HepG2 (cell line): ENCODE measurements around the gene PCNX1. TPM values are rescaled to one million over a fixed set of nuclear protein-coding genes. Genes with fewer than 3 reads are reported as not detected.

Experiments used
- ATAC-seq: fragments of 200-7000 bp; cut with Tn5 transposase; 3 replicates; pipeline ENCODE4 v1.9.1; 2020; ENCODE audit warnings: mild to moderate bottlenecking, moderate library complexity
- BruUV-seq: library from RNA; stranded (reverse); fragments of 400-500 nt; replicated peaks from 2 replicates; lab custom pipeline; 2021; lab: Mats Ljungman, UMichigan
- CTCF ChIA-PET: fragments of 300-600 bp; formaldehyde crosslinking; extraction: SDS; loops from one replicate; lab custom pipeline; 2021; ENCODE audit warnings: low total read pairs, inconsistent platforms, low intra/inter-chr PET ratio; lab: Yijun Ruan, JAX
- POLR2A ChIA-PET: fragments of 350-600 bp; sonication (Branson Sonifier 250); formaldehyde crosslinking; loops from one replicate; lab custom pipeline; 2020; ENCODE audit warnings: antibody characterized with exemption, inconsistent platforms; lab: Yijun Ruan, JAX
- DNase-seq: peaks from one replicate; pipeline ENCODE4 v3.0.0-alpha.2; 2015; ENCODE audit warnings: low spot score
- FAIRE-seq: peaks from 3 replicates; lab custom pipeline; 2011; peaks lifted over from hg19 to GRCh38; lab: Jason Lieb, UNC
- H2AFZ ChIP-seq: one replicate; pipeline ENCODE4 v1.6.1; 2011; ENCODE audit warnings: low read length, inconsistent platforms
- H3K27ac ChIP-seq: fragments of 300-600 bp; 3 replicates; pipeline ENCODE4 v1.8.0; 2011; ENCODE audit warnings: mixed run types, mild to moderate bottlenecking, mixed read lengths, low read length, inconsistent platforms; ENCODE audit not compliant: insufficient read depth; ENCODE audit errors: extremely low read length
- H3K27me3 ChIP-seq, 2 experiments: fragments of 200-600 bp in 1 of 2; 2 replicates in 1 of 2; 3 replicates in 1 of 2; pipeline versions ENCODE4 v1.6.0 to v1.8.0; 2011; ENCODE audit warnings: low read length in 2 of 2, mild to moderate bottlenecking in 2 of 2, moderate library complexity in 2 of 2, inconsistent platforms in 1 of 2; ENCODE audit not compliant: insufficient read depth in 2 of 2, control insufficient read depth in 1 of 2
- H3K36me3 ChIP-seq, 2 experiments: fragments of 200-600 bp in 1 of 2; replicated peaks in 1 of 2; 2 replicates in 1 of 2; 3 replicates in 1 of 2; pipeline versions ENCODE4 v1.5.1 to v1.8.0; 2011; ENCODE audit warnings: low read length in 2 of 2, inconsistent platforms in 1 of 2; ENCODE audit not compliant: insufficient read depth in 2 of 2, control insufficient read depth in 1 of 2
- H3K4me1 ChIP-seq: 2 replicates; pipeline ENCODE4 v1.5.1; 2012; ENCODE audit warnings: low read length, inconsistent platforms; ENCODE audit not compliant: insufficient read depth
- H3K4me2 ChIP-seq: 2 replicates; pipeline ENCODE4 v1.6.0; 2011; ENCODE audit warnings: low read depth, low read length, inconsistent platforms
- H3K4me3 ChIP-seq, 3 experiments: fragments of 200-600 bp in 1 of 3; sonication (generic), shearing (Covaris generic) in 1 of 3; replicated peaks in 1 of 3; 2 replicates each; pipeline ENCODE4 v1.5.1; 2011 to 2016; ENCODE audit warnings: low read length in 3 of 3, inconsistent platforms in 2 of 3, low read depth in 2 of 3, mild to moderate bottlenecking in 2 of 3, control low read depth in 1 of 3, mixed read lengths in 1 of 3; ENCODE audit not compliant: insufficient read depth in 1 of 3
- H3K79me2 ChIP-seq: one replicate; pipeline ENCODE4 v1.6.1; 2011; ENCODE audit warnings: low read length, inconsistent platforms; ENCODE audit not compliant: insufficient read depth
- H3K9ac ChIP-seq: 2 replicates; pipeline ENCODE4 v1.6.0; 2011; ENCODE audit warnings: mild to moderate bottlenecking, low read depth, low read length, inconsistent platforms; ENCODE audit not compliant: insufficient read depth
- H3K9me3 ChIP-seq: 2 replicates; pipeline ENCODE4 v1.5.1; 2012; ENCODE audit warnings: mild to moderate bottlenecking, low read length
- H4K20me1 ChIP-seq: 2 replicates; pipeline ENCODE4 v1.6.0; 2011; ENCODE audit warnings: inconsistent platforms, mild to moderate bottlenecking, low read length, moderate library complexity; ENCODE audit not compliant: insufficient read depth
- BCL6 ChIP-seq: IDR thresholded peaks from 2 replicates; pipeline ENCODE4 v1.6.1; 2016; ENCODE audit warnings: missing genetic modification reagents, missing compliant biosample characterization
- DR1 ChIP-seq: sonication (generic); formaldehyde crosslinking; IDR thresholded peaks from 2 replicates; pipeline ENCODE4 v1.8.0; 2021; ENCODE audit warnings: mild to moderate bottlenecking, missing genetic modification reagents, inconsistent platforms
- ETV5 ChIP-seq: IDR thresholded peaks from 2 replicates; pipeline ENCODE4 v1.6.1; 2018; ENCODE audit warnings: missing biosample characterization, missing genetic modification reagents, inconsistent platforms, borderline replicate concordance
- GATAD2A ChIP-seq: IDR thresholded peaks from 2 replicates; pipeline ENCODE4 v1.6.1; 2016
- KAT2B ChIP-seq: fragments of 150-350 bp; IDR thresholded peaks from 2 replicates; pipeline ENCODE4 v1.6.1; 2014; ENCODE audit warnings: low read depth, low read length, borderline replicate concordance
- NCOR1 ChIP-seq: fragments of 200-600 bp; sonication (generic); IDR thresholded peaks from 2 replicates; pipeline ENCODE4 v1.7.0; 2017; ENCODE audit warnings: antibody characterized with exemption, low read length, borderline replicate concordance
- RFX3 ChIP-seq: IDR thresholded peaks from 2 replicates; pipeline ENCODE4 v1.6.1; 2016; ENCODE audit warnings: missing biosample characterization, missing genetic modification reagents
- SALL1 ChIP-seq: sonication (generic); formaldehyde crosslinking; IDR thresholded peaks from 2 replicates; pipeline ENCODE4 v1.8.0; 2022; ENCODE audit warnings: mild to moderate bottlenecking, missing genetic modification reagents
- TBX2 ChIP-seq: sonication (generic); formaldehyde crosslinking; IDR thresholded peaks from 2 replicates; pipeline ENCODE4 v1.5.0; 2020; ENCODE audit warnings: missing genetic modification reagents, mild to moderate bottlenecking, borderline replicate concordance
- ZBTB33 ChIP-seq: sonication (generic); formaldehyde crosslinking; IDR thresholded peaks from 2 replicates; pipeline ENCODE4 v1.4.0; 2020; ENCODE audit warnings: missing genetic modification reagents
- ZGPAT ChIP-seq: IDR thresholded peaks from 2 replicates; pipeline ENCODE4 v1.6.1; 2016; ENCODE audit warnings: mild to moderate bottlenecking
- ZNF740 ChIP-seq: sonication (generic); formaldehyde crosslinking; IDR thresholded peaks from 2 replicates; pipeline ENCODE4 v1.4.0; 2020; ENCODE audit warnings: missing genetic modification reagents
- ZNF775 ChIP-seq: sonication (generic); formaldehyde crosslinking; IDR thresholded peaks from 2 replicates; pipeline ENCODE4 v1.4.0; 2020; ENCODE audit warnings: missing genetic modification reagents, mild to moderate bottlenecking, moderate library complexity, borderline replicate concordance
- ZNF792 ChIP-seq: IDR thresholded peaks from 2 replicates; pipeline ENCODE4 v1.6.1; 2016
- ZNF816 ChIP-seq: sonication (generic); formaldehyde crosslinking; IDR thresholded peaks from 2 replicates; pipeline ENCODE4 v1.8.0; 2022; ENCODE audit warnings: missing genetic modification reagents, mild to moderate bottlenecking, borderline replicate concordance
- WGBS: methylation state at CpG from one replicate; pipeline ENCODE4 v1.1.6; 2017; ENCODE audit warnings: low lambda C conversion rate; 5-methylcytosine and 5-hydroxymethylcytosine counted together
- in situ Hi-C: cut with HindIII; loops from 2 replicates; pipeline ENCODE4 v1.10.0; 2017; ENCODE audit warnings: low pct_unique_long_range_greater_than_20kb; ENCODE audit not compliant: extremely low pct_ligation_motif_present
- intact Hi-C: fragments of 100-400 bp; cut with micrococcal nuclease; formaldehyde crosslinking; loops from one replicate; pipeline ENCODE4 v1.10.0; 2022; ENCODE audit not compliant: unreplicated experiment
- polyA plus RNA-seq, 8 experiments: library from polyadenylated mRNA; depleted of rRNA in 3 of 8; stranded (reverse) in 7 of 8; unstranded in 1 of 8; fragments of >200 nt; fragmentation: Illumina TruSeq in 4 of 8; extraction: Trizol in 4 of 8; gene quantifications; 2 replicates each; pipeline versions ENCODE4 v1.2.1 to v1.2.3, GENCODE V29; 2011 to 2016; ENCODE audit warnings: low read depth in 4 of 8, missing spikeins in 1 of 8, mixed read lengths in 1 of 8; ENCODE audit not compliant: insufficient read depth in 1 of 8
- total RNA-seq, 5 experiments: library from RNA; depleted of rRNA; stranded (reverse); fragments of >200 nt; fragmentation: Illumina TruSeq; extraction: Trizol; gene quantifications; 2 replicates each; pipeline ENCODE4 v1.2.3, GENCODE V29; 2016; ENCODE audit warnings: low read depth in 1 of 5

Gene PCNX1
- total and polyA plus RNA-seq, 2 of the 13 experiments (the other 11 are each of a cell fraction or from before 2014, with no cell fraction given), result 24.9 to 30.3 TPM

- ChIA-PET CTCF (no interaction called here), POLR2A (no interaction called here)
- no peak for FAIRE-seq
- BruUV-seq, result no TSS peak
- no peak for TF ChIP-seq ETV5 (CRISPR knock-in tag)
- peak; percentile 71; the same call in 1 of the 2 replicates for TF ChIP-seq ZBTB33
- peaks cover 56% of the 10 kb centered on the region for H3K4me1 ChIP-seq
- H3K27me3 ChIP-seq, result no peaks in the 10 kb centered on the region
- H4K20me1 ChIP-seq, result no peaks in the 10 kb centered on the region
- no peak overlapping the region for H3K27ac ChIP-seq
- in situ Hi-C loops, result no loop called here
- WGBS, result 68% methylated on average over 7 of the region's 7 CpGs
- no peak overlapping the region for H2AFZ ChIP-seq
- ATAC-seq, result peak; percentile 56
- DNase-seq, result no peak
- no peak overlapping the region for H3K4me3 ChIP-seq
- H3K36me3 ChIP-seq, result no peaks in the 10 kb centered on the region
- no peaks in the 10 kb centered on the region for H3K79me2 ChIP-seq
- H3K4me2 ChIP-seq, result peak overlapping the region; percentile 34; the same call in 1 of the 2 replicates
- no peaks in the 10 kb centered on the region for H3K9me3 ChIP-seq
- H3K9ac ChIP-seq, result no peak overlapping the region
- intact Hi-C loops, result no loop called here
Observed at GRCh38 chr14:71115821-71116567, 208.7 kb downstream of the PCNX1 start.

GRCh38 chr14:71116568-71117122 is 209.4 kb downstream of the PCNX1 start:
- in situ Hi-C loops, result no loop called here
- 1% methylated on average over 8 of the region's 8 CpGs for WGBS
- no peaks in the 10 kb centered on the region for H4K20me1 ChIP-seq
- no peaks in the 10 kb centered on the region for H3K36me3 ChIP-seq
- intact Hi-C loops, result no loop called here
- FAIRE-seq, result peak; percentile 66
- H3K9me3 ChIP-seq, result no peaks in the 10 kb centered on the region
- no peak overlapping the region for H3K4me3 ChIP-seq
- BruUV-seq, result no TSS peak
- H2AFZ ChIP-seq, result no peak overlapping the region
- DNase-seq, result peak; percentile 85
- peak; percentile 93 for ATAC-seq
- CTCF ChIA-PET, result no interaction called here
- peaks cover 56% of the 10 kb centered on the region for H3K4me1 ChIP-seq
- POLR2A ChIA-PET, result no interaction called here
- peak overlapping the region; percentile 34 for H3K4me2 ChIP-seq
- H3K9ac ChIP-seq, result no peak overlapping the region
- no peak overlapping the region for H3K27ac ChIP-seq
- H3K79me2 ChIP-seq, result no peaks in the 10 kb centered on the region
- H3K27me3 ChIP-seq, result no peaks in the 10 kb centered on the region
- TF ChIP-seq ZGPAT (CRISPR knock-in tag) (0 out of 2 replicates have a peak, but pooled peaks have one; percentile 31), DR1 (CRISPR knock-in tag) (no peak), NCOR1 (peak; percentile 61; the same call in 1 of the 2 replicates), ZNF816 (CRISPR knock-in tag) (no peak), RFX3 (CRISPR knock-in tag) (no peak), BCL6 (CRISPR knock-in tag) (peak; percentile 77), ZNF775 (no peak), GATAD2A (CRISPR knock-in tag) (peak; percentile 63), ZNF740 (CRISPR knock-in tag) (no peak), SALL1 (peak; percentile 17; the same call in 1 of the 2 replicates), ZNF792 (CRISPR knock-in tag) (no peak), TBX2 (CRISPR knock-in tag) (0 out of 2 replicates have a peak, but pooled peaks have one; percentile 15), KAT2B (no peak)
